Stimulated activated CD4-positive, alpha-beta T cell treated with anti-CD3 and anti-CD28 coated beads, TNF-alpha, amount 100 ng/mL, for 1 hour (primary cell): ENCODE measurements around the gene KCNQ1.

ENCODE experiments used
- DNase-seq, 3 donors: peaks; one replicate each; pipeline ENCODE4 v3.0.0-alpha.2; 2020; ENCODE audit warnings: low read depth in 3 of 3, low spot score in 1 of 3

The KCNQ1 gene

DNA sequence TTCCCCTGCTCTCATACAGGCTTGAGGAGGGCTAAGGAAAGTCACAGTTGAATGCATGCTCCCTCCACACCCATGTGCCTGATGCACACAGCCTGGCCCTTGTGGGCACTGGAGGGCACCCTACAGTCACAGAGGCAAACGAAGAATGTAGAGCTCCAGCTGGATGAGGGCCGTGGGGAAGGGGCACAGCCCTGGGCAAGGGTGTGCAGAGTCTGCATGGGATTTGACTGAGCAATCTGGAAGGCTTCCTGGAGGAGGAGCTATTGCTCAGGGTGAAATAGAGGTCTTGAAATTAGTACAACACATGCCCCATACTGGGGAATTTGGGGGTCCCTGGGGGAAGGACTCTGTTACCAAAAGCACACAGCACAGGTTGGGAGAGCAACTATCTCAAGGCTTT lies 64.0 kb downstream of the KCNQ1 start:
- no peak for DNase-seq

DNA sequence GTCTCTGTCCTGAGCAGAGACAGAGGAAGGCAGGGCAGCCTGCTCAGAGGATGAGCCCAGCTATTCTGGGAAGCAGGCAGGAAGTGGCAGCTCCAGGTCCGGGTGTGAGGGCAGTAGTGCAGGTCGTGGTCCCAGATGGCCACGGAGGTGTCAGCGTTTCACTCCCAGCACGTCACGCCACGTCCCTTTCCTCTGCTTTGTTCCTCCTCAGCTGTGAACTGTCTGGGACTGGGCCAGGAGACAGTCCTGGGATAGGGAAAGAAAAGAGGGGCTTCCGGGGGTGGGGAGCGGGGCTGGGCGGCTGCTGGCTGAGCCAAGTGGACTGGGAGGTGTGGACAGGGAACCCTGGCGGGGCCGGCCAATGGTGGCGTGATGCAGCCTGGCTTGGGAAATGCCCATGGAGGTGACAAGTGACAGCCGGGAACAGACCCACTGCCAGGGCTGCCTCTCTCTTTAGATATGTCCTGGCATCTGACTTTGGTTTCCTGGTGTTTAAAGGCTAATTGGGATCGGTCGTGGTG lies 64.7 kb downstream of the KCNQ1 start:
- DNase-seq = no peak

DNA sequence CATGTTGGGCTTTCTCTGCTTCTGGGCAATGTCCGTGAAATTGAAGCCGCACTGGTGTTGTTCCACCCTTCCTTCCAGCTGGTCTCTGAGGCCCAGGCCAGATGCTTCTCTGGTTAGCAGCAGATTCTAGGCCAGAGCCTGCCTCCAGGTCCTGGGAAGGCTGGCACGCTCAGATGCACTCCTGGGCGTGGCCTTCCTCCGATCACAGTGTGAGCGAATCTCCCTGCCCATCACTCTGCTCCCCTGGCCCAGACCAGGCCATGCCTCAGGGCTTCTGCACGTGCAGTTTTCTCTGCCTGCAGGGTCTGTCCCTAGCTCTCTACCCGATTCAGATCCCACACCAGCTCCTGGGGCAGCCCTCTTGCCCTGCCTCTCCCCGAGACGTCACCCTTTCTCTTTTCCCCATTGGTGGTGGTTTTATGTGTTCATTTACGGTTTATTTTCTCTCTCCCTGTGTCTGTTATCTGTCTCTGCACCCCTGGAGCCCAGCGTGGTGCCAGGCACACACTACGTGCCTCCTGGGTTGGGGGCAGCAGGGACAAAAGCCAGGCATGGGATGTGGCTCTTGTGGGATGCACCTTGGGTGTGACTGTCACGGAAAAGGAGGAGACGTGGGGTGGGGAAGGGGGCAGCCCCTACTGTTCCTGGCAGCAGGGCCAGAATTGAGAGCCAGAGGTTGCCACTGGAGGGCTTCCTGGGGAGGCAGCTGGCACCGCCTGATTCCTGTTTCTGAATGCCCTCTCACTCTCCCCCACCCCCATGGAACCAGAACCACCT lies 66.0 kb downstream of the KCNQ1 start:
- no peak for DNase-seq

DNA sequence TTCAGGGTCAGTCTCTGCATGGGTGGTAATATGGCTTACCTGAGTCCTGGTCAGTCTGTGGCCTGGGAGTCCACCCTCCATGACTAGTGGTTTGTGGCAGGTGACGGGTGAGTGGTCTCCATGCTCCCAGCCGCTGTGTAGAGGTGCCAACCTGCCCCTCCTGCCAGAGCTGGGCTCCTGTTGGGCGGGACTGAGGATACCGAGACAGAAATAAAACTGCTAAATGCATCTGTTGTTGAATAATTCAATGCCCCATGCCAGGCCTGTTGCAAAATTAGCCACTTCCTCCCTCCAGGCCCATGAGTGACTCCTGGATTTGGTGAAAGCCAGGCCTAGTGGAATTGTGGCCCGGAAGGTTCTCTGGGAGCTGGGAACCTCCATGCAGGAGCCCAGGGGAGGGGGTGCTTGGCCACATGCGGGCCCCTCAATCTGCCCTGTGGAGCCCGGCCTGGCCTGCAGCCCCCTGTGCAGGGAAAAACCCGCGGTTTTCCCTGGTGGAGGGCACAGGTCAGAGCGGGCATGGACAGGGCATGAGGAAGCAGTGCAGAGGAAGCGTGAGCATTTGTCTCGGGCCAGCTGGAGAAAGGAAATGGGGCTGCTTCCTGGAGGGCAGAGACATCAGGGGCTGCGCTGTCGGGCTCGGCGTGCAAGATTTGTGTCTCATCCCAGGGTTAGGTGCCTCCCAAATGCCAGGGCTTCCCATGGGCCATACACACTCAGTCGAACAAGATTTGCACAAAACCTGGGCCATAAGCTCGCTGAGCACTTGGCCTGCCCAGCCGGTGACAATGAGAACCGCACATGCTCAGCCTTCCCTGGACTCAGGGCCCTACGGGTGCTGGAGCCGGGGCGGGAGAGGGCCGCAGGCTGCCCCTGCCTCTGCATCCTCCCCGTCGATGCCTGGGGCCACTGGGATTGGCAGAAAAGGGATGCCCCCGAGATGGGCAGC lies 66.9 kb downstream of the KCNQ1 start:
- no peak for DNase-seq

DNA sequence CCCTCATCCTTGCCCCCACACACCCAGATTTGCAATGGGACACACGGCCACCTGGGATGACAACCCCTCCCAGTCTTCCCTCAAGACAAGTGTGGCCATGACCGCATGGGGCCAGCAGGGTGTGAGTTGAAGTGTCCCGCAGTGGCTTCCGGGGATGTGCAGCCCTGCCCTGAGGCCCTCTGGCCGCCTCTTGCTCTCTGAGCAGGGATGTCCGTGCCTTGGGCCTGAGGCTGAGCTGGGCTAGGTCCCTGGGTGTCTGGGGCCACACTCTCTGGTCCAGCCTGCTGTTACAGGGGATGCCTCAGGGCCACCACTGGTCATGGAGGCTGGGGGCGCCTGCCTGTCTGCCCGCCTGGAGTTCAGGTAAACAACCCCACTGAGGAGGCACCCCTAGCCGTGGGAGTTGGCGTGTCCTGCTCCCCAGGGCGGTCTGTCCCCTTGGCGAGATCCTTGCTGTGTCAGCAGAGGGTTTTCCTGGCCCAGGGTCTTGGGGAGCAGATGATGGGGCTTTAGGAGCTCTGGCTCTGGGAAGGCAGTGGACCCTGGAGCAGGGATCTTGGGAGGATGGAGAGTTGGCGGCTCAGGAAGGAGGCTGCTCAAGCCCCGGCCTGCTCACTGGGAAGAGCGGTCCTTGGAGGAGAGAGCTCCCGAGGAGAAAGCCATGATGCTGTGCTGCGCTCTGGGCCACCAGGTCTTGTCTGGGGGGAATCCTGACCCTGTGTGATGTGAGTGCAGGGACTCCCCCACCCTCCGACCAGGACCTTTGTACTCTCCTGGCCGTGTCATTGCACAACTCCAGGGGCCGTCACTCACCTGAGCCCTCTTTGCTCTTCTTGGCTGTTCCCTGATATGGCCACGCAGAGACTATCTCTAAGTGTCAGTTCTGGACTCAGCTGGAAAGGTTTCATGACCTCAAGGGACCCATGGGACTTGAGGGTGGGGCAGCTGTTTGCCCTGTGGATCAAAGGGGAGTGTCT lies 67.9 kb downstream of the KCNQ1 start:
- no peak for DNase-seq

DNA sequence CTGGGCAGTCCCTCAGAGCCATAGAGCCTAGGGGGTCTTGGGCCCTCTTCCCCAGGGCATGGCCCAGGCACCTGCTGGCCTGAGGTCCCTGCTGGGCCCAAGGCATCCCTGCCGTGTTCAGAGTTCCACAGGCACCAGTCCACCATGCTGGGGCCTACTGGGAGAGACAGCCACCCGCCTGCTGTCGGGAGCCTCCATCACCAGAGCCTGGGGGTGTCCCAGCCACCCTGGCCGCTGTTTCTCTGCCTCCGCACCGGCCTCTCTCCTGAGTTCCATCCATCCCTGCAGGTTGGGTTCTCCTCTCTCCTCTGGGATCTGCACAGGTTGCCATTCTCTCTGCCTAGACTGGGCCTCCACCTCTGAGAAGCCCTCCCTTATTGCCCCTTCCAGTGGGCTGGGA lies 68.6 kb downstream of the KCNQ1 start:
- no peak for DNase-seq

DNA sequence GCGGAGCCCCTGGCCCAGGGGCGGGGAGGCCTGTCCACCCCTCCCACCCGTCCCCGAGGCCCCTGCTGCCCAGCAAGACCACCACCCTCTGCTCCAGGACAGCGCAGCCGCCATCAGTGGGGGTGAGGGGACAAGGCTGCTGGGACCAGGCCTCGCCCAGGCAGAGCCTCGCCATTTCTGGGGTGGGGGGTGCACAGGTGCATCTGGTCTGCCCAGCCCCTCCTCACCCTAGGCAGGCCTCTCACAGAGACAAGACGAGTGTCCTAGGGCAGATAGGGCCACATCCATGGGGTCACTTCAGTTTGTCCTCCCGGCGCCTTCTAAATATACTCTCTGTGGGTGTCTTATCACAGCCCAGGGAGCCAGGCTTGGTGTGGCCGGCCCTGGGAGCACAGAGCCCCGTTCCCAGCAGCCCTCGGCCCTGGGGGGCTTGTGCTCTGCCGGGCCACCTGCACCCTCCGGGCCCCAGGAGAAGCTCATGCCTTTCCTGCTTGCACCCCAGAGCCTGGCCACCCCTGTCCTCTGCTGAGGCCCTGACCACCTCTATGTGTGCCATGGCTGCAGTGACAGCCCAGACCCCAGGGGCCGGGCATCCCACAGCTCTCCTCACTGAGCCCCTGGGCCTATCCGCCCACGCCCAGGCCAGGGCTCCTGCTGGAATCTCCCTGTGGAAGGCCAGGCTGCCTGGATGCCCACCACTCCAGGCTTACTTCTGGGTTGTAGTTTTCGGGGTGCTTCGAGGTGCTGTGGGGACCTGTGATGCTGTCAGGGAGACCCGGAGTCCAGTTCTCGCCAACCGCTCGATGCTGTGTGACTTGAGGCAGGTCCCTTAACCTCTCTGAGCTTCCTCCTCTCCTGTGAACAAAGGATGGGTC lies 70.8 kb downstream of the KCNQ1 start:
- no peak for DNase-seq

DNA sequence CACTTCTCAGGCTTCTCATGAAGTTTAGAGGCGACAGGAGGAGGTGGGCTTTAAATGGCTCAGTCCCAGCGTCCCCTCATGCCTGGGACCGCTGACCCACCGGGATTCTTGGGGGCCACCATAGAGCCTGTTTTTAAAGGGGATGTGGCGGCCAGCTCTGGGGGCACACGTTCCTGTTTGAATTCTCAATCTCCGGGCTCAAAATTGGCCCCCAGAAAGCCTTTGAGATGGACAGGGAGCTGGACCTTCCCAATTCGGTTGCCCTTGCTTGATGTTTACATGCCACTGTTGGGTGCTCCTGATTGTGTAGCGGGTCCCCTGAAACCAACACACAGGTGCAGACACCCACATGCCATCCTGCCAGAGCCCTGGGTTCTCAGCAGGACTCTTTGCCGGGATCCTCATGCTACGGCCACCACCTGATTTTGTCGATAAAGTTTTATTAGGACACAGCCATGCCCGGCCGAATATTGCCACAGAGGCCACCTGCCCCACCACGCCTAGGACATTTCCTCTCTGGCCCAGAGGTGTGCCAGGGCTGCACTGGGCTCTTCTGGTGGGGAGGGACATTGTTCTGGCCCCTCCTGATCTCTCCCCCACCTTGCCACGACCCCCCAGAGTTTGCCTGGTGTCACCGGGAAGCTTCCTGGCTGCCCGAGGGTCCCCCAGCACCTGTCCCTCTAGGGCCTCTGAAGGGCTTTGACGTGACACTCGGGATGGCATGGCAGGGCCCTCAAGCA lies 71.6 kb downstream of the KCNQ1 start:
- no peak for DNase-seq

DNA sequence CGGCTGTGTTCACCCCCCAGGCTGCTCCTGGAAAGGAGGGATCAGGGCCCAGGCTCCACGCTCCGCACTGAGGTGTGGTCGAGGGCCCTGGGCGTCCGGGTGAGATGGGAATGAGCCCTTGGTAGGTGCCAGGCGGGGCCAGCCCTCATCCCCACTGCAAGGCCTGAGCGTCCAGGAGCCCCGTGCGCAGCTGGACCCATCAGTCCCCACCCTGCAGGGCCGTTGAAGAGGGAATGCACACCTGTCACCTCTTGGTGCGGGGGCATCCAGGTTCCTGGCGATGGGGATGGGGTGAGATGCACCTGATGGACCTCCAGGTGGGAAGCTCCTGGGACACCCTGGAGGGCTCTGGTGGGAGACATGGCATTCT lies 72.2 kb downstream of the KCNQ1 start:
- DNase-seq = no peak

DNA sequence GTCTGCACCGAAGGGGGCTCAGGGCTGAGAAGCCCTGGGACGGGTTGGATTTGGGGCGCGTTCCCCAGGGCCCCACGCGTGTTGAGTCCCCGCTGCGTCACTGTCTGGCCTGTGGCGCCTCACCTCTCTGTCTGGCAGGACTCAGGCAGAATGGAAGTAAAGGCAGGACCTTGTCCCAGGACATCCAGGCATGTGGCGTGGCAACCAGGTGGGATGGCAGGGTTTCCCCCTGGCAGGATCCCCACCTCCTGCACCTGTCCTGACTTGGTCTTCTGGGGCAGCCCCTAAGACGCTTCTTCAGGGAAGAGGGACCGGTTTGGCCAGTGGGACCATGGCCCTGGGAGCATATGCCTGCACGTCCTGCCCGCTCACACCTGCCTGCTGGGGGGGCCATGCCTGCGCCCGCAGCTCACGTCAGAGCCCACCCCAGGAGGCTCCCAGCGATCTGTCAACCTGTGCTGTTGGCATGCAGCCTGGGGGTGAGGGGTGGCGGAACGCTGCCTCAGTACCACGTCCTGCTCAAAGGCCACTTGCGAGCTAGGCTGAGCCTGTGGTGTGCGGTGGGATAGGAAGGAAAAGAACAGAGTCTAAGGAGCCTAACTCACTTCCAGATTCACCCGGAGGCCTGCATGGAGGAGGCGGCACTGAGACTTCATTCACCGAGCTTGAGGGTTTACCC lies 72.7 kb downstream of the KCNQ1 start:
- DNase-seq = no peak

DNA sequence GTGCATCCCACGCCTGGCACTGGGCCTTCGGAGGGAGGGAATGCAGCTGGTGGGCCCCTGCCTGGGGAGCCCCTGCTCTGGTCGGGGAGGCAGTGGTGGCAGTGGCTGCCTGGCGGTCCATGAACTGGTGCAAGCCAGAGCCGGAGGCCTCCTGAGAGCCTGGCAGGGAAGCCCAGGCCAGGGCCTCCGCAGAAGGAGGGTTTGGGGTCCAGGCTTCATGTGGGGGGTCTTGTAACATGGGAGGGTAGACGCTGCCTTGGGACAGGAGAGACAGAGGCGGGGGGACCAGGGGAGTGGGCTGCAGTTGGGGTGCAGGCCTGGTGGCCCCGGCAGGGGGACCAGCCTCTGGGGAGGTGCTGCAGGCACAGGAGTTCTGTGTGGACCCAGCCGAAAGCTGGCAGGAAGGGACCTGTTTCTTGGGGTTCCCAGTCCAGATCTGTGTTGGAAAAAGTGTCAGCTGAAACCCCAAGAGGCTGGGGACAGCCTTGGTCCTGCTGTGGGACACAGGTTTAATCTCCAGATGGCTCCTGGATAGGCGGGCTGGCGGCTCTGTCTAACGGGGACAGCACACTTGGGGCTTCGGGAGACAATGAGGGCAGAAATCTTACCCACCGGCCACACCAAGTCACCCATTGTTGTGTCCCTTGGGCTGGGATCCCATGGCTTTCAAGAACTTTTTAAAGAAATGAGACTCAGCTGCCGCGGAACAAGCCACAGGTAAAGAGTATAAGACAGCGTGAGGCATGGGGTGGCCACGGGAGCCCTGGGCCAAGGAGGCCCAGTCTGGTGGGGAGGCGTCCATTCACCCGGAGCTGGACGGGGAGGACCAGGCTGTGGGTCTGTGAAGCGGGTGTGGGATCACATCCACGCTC lies 73.5 kb downstream of the KCNQ1 start:
- DNase-seq = no peak

DNA sequence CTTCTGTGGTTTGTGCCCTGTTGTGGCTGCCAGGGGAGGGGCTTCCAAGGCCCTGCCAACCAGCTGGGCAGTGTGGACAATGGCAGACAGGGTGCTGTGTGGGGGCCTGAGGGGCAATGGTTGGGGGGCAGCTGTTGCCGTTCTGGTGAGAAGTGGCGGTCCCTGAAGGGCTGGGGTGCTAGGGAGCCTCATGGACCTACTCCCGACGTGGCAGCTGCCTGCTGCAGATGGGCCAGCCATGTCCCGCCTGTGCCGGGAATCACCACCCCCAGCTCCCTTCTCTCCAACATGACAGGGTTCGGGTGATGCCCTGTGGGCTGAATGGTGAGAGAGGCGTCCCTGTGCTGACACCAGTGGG lies 74.2 kb downstream of the KCNQ1 start:
- DNase-seq = no peak

DNA sequence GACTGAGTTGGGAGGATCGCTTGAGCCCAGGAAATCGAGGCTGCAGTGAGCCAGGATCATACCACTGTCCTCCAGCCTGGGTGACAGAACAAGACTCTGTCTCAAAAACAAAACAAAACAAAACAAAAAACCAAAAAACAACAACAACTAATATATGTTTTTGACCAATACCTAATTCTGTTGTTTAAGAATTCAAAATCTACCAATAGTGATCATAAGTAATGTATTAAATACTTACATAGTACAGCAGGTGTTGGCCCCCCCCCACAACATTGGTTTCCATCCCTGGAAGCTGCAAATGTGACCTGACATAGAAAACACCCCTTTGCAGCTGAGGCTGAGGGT lies 74.7 kb downstream of the KCNQ1 start:
- no peak for DNase-seq

DNA sequence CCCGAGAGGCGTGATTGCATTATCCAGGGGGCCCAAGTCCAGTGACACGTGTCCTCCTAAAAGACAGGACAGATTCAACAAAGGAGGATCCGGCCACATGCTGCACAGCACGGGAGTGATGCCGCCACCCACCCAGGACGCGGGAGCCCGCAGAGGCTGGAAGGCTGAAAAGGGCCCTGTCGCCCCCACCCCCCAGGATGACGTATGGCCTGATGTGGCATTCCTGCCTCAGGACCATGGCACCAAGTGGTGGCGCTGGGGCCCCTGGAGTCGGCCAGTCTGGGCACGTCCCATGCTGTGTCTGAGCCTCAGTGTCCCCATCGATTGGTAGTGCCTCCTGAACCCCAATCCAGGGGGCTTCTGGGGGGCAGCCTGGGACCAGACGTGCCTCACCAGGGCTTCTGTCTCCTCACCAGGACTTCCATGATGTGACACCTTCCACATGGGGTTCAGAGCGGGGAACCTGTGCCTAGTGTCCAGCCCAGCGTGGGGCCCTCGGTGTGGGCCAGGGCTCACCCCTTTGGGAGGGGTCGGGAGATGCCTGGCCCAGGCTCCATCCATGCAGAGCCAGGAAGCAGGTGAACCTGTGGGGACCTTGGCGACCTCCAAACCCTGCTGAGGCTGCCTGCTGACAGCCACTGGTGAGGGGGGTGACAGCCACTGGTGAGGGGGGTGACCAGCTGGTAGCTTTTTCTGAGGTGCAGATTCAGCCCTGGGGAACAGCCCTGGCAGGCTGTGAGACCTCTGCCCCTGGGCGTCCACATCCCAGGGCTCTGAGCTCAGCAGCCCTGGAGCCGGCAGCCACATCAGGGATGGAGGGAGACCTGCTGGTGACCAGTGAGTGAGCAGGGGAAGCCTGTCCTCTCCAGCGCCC lies 75.3 kb downstream of the KCNQ1 start:
- no peak for DNase-seq

DNA sequence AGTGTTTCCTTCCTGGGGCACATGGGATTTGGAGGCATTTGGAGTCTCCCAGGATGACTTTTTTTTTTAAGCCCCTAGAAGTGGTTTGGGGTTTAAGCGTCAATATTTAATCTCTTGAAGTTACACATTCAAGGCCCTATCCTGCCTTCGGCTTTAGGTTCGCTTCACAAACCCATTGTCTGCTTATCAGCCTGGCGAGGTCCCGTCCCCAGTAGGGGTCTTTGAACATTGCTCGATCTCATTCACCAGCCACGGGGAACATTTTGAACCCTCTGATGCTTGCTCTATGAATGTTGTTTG lies 75.9 kb downstream of the KCNQ1 start:
- no peak for DNase-seq

DNA sequence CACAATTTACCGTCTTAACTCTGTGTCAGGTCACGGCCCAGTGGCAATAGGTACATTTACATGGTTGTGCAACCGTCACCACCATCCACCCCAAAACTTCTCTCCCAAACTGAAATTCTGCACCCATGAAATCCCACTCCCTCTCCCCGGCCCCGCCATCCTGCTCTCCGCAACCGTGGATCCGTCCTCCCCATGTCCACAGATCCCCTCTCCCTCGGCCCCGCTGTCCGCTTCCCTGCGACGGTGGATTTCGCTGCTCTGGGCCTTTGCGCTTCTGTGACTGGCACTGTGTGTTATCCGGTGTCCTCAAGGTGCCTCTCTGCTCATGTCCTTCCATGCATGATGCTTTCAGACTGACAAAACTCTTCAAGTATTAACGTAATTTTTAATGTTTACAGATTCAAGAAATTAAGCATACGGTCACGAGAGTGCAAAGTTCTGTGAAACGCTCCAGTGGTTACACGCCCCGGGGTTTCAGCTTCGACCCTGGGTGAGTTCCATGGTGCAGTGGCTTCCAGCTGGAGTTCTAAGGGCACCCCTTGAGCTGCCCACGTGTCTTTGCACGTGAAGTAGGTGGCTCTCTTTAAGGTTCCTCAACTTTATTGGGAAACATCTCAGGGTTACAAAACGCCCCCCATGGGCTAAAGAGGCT lies 76.4 kb downstream of the KCNQ1 start:
- no peak for DNase-seq
